Neural cell (in vitro differentiated cells): ENCODE results near the gene ICE2.

ENCODE experiments used
- EP300 ChIP-seq: fragments of 450-650 bp; conservative IDR thresholded peaks from 2 replicates; pipeline ENCODE4 v1.6.1; 2014; ENCODE audit warnings: antibody characterized with exemption, mild to moderate bottlenecking, moderate library complexity; ENCODE audit not compliant: poor library complexity, severe bottlenecking
- EZH2 ChIP-seq: fragments of 200-600, 300-800 bp; shearing (Covaris generic), sonication (generic); IDR thresholded peaks from 2 replicates; pipeline ENCODE4 v1.6.1; 2014; ENCODE audit warnings: antibody characterized with exemption, low read length, borderline replicate concordance, mild to moderate bottlenecking; ENCODE audit not compliant: insufficient read depth, poor library complexity, severe bottlenecking
- POLR2AphosphoS5 ChIP-seq: IDR thresholded peaks from 2 replicates; pipeline ENCODE4 v1.6.1; 2012
- RAD21 ChIP-seq: fragments of 450-650 bp; conservative IDR thresholded peaks from 2 replicates; pipeline ENCODE4 v1.6.1; 2014; ENCODE audit warnings: antibody characterized with exemption, mild to moderate bottlenecking, moderate library complexity
- SMC3 ChIP-seq: fragments of 450-650 bp; conservative IDR thresholded peaks from 2 replicates; pipeline ENCODE4 v1.6.1; 2014; ENCODE audit warnings: antibody characterized with exemption, mild to moderate bottlenecking, moderate library complexity; ENCODE audit not compliant: poor library complexity
- TF ChIP-seq, protein P1 (sequence below): fragments of 450-650 bp; IDR thresholded peaks from 2 replicates; pipeline ENCODE4 v1.5.1; 2014; ENCODE audit warnings: antibody characterized with exemption, mild to moderate bottlenecking, moderate library complexity; ENCODE audit not compliant: poor library complexity, severe bottlenecking
- TF ChIP-seq, protein P2 (sequence below): IDR thresholded peaks from 2 replicates; pipeline ENCODE4 v1.6.1; 2012; ENCODE audit warnings: borderline replicate concordance

DNA sequence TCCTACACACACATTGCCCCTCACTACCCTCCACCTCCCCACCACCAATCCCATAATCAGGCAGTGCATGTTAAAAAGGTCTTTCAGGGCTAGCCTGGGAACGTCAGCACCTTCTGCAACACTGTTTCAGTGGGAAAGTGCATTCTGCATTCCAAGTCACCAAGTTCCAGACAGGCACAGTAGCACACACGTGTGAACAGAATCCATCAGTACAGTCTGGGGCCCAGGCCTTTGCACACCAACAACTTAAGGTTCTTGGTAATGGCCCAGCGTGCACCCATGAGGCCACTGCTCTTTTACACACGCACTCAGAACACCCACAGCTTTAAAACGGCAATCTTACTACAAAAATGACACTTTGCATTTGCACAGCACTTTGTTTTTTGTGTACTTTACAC is 82.4 kb downstream of the ICE2 start:
- TF ChIP-seq, protein P1, sequence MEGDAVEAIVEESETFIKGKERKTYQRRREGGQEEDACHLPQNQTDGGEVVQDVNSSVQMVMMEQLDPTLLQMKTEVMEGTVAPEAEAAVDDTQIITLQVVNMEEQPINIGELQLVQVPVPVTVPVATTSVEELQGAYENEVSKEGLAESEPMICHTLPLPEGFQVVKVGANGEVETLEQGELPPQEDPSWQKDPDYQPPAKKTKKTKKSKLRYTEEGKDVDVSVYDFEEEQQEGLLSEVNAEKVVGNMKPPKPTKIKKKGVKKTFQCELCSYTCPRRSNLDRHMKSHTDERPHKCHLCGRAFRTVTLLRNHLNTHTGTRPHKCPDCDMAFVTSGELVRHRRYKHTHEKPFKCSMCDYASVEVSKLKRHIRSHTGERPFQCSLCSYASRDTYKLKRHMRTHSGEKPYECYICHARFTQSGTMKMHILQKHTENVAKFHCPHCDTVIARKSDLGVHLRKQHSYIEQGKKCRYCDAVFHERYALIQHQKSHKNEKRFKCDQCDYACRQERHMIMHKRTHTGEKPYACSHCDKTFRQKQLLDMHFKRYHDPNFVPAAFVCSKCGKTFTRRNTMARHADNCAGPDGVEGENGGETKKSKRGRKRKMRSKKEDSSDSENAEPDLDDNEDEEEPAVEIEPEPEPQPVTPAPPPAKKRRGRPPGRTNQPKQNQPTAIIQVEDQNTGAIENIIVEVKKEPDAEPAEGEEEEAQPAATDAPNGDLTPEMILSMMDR: no peak
- TF ChIP-seq EZH2: no peak
- no peak for TF ChIP-seq POLR2AphosphoS5
- TF ChIP-seq EP300: no peak
- TF ChIP-seq RAD21: no peak
- TF ChIP-seq, protein P2, sequence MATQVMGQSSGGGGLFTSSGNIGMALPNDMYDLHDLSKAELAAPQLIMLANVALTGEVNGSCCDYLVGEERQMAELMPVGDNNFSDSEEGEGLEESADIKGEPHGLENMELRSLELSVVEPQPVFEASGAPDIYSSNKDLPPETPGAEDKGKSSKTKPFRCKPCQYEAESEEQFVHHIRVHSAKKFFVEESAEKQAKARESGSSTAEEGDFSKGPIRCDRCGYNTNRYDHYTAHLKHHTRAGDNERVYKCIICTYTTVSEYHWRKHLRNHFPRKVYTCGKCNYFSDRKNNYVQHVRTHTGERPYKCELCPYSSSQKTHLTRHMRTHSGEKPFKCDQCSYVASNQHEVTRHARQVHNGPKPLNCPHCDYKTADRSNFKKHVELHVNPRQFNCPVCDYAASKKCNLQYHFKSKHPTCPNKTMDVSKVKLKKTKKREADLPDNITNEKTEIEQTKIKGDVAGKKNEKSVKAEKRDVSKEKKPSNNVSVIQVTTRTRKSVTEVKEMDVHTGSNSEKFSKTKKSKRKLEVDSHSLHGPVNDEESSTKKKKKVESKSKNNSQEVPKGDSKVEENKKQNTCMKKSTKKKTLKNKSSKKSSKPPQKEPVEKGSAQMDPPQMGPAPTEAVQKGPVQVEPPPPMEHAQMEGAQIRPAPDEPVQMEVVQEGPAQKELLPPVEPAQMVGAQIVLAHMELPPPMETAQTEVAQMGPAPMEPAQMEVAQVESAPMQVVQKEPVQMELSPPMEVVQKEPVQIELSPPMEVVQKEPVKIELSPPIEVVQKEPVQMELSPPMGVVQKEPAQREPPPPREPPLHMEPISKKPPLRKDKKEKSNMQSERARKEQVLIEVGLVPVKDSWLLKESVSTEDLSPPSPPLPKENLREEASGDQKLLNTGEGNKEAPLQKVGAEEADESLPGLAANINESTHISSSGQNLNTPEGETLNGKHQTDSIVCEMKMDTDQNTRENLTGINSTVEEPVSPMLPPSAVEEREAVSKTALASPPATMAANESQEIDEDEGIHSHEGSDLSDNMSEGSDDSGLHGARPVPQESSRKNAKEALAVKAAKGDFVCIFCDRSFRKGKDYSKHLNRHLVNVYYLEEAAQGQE: no peak
- no peak for TF ChIP-seq SMC3
